ENCODE measurements around the gene STX18. TPM values are rescaled to one million over a fixed set of nuclear protein-coding genes. Genes with fewer than 3 reads are reported as not detected.

The STX18 gene
- total RNA-seq, 2 donors from 2014 or later = 18.5 to 39.8 TPM

- ATAC-seq (ENCODE audit: insufficient number of reproducible peaks, low FRiP score, low read depth) (no peak), DNase-seq (ENCODE audit: low spot score) (no peak)
- H3K27me3 ChIP-seq (replicated peaks; ENCODE audit: insufficient read depth) = no peaks in the 10 kb centered on the region
- no peak overlapping the region for H3K27ac ChIP-seq
- H3K4me3 ChIP-seq = no peak overlapping the region
- no peaks in the 10 kb centered on the region for H3K4me1 ChIP-seq (ENCODE audit: control insufficient read depth in 1 of 2, low read depth in 2 of 2)
- H3K9me3 ChIP-seq = no peaks in the 10 kb centered on the region
- H3K36me3 ChIP-seq = peaks cover 50% of the 10 kb centered on the region
- no peak for TF ChIP-seq CTCF (IDR thresholded peaks at IDR 0.05)
Observed at GRCh38 chr4:4455210-4455865, 86.5 kb downstream of the STX18 start.

GRCh38 chr4:4446434-4446833 is 95.4 kb downstream of the STX18 start:
- no peak overlapping the region for H3K4me3 ChIP-seq
- H3K9me3 ChIP-seq = no peaks in the 10 kb centered on the region
- no peak for ATAC-seq (ENCODE audit: insufficient number of reproducible peaks, low FRiP score, low read depth)
- H3K27ac ChIP-seq = no peak overlapping the region
- TF ChIP-seq CTCF (IDR thresholded peaks at IDR 0.05) = no peak
- no peaks in the 10 kb centered on the region for H3K4me1 ChIP-seq (ENCODE audit: control insufficient read depth in 1 of 2, low read depth in 2 of 2)
- no peaks in the 10 kb centered on the region for H3K36me3 ChIP-seq
- H3K27me3 ChIP-seq (replicated peaks; ENCODE audit: insufficient read depth) = no peaks in the 10 kb centered on the region
- DNase-seq (ENCODE audit: low spot score) = no peak

GRCh38 chr4:4443821-4444220 is 98.0 kb downstream of the STX18 start:
- no peak overlapping the region for H3K27ac ChIP-seq
- TF ChIP-seq CTCF (IDR thresholded peaks at IDR 0.05) = no peak
- DNase-seq (ENCODE audit: low spot score) (no peak), ATAC-seq (ENCODE audit: insufficient number of reproducible peaks, low FRiP score, low read depth) (no peak)
- no peaks in the 10 kb centered on the region for H3K9me3 ChIP-seq
- H3K27me3 ChIP-seq (replicated peaks; ENCODE audit: insufficient read depth) = no peaks in the 10 kb centered on the region
- no peaks in the 10 kb centered on the region for H3K36me3 ChIP-seq
- no peak overlapping the region for H3K4me3 ChIP-seq
- H3K4me1 ChIP-seq (ENCODE audit: control insufficient read depth in 1 of 2, low read depth in 2 of 2) = no peaks in the 10 kb centered on the region

- ATAC-seq (ENCODE audit: insufficient number of reproducible peaks, low FRiP score, low read depth) = no peak
- Histone ChIP-seq H3K4me1 (ENCODE audit: control insufficient read depth in 1 of 2, low read depth in 2 of 2) (no peaks in the 10 kb centered on the region), H3K27ac (no peak overlapping the region), H3K27me3 (replicated peaks; ENCODE audit: insufficient read depth) (no peaks in the 10 kb centered on the region), H3K36me3 (peaks cover 12% of the 10 kb centered on the region), H3K4me3 (no peak overlapping the region), H3K9me3 (no peaks in the 10 kb centered on the region)
- no peak for TF ChIP-seq CTCF (IDR thresholded peaks at IDR 0.05)
- no peak for DNase-seq (ENCODE audit: low spot score)
Observed at GRCh38 chr4:4440333-4441061, 101.4 kb downstream of the STX18 start.

GRCh38 chr4:4439782-4440181 is 102.1 kb downstream of the STX18 start:
- Histone ChIP-seq H3K36me3 (peaks cover 14% of the 10 kb centered on the region), H3K27ac (no peak overlapping the region), H3K9me3 (no peaks in the 10 kb centered on the region), H3K4me1 (ENCODE audit: control insufficient read depth in 1 of 2, low read depth in 2 of 2) (no peaks in the 10 kb centered on the region), H3K27me3 (replicated peaks; ENCODE audit: insufficient read depth) (no peaks in the 10 kb centered on the region), H3K4me3 (no peak overlapping the region)
- no peak for TF ChIP-seq CTCF (IDR thresholded peaks at IDR 0.05)
- ATAC-seq (ENCODE audit: insufficient number of reproducible peaks, low FRiP score, low read depth) (no peak), DNase-seq (ENCODE audit: low spot score) (no peak)
